Mesendoderm (in vitro differentiated cells): ENCODE data around the gene SESN1.
A peak's percentile ranks its signal among the peaks of the same experiment; 100 is the strongest.

Experiments used
- DNase-seq: peaks from one replicate; pipeline ENCODE4 v3.0.0; 2013
- H2AK5ac ChIP-seq: 2 replicates; pipeline ENCODE4 v1.6.1; 2013; ENCODE audit warnings: low read length, inconsistent platforms
- H2BK120ac ChIP-seq: 2 replicates; pipeline ENCODE4 v1.6.1; 2013; ENCODE audit warnings: low read depth, mild to moderate bottlenecking, low read length, moderate library complexity, mixed read lengths
- H2BK15ac ChIP-seq: replicated peaks from 2 replicates; pipeline ENCODE4 v1.6.1; 2013; ENCODE audit warnings: low read depth, mild to moderate bottlenecking, moderate library complexity
- H2BK5ac ChIP-seq: 2 replicates; pipeline ENCODE4 v1.6.1; 2013; ENCODE audit warnings: low read length, inconsistent platforms
- H3K18ac ChIP-seq: 2 replicates; pipeline ENCODE4 v1.6.1; 2013; ENCODE audit warnings: mild to moderate bottlenecking, low read length, mixed read lengths
- H3K23ac ChIP-seq: one replicate; pipeline ENCODE4 v1.6.1; 2013; ENCODE audit warnings: low read length
- H3K27ac ChIP-seq: 2 replicates; pipeline ENCODE4 v1.5.1; 2013; ENCODE audit warnings: low read depth, mild to moderate bottlenecking, inconsistent platforms, low read length, moderate library complexity
- H3K27me3 ChIP-seq: 2 replicates; pipeline ENCODE4 v1.6.1; 2013; ENCODE audit warnings: low read length, control low read depth, mild to moderate bottlenecking, inconsistent platforms; ENCODE audit not compliant: insufficient read depth, poor library complexity
- H3K36me3 ChIP-seq: 2 replicates; pipeline ENCODE4 v1.6.1; 2013; ENCODE audit warnings: low read length, inconsistent platforms; ENCODE audit not compliant: control insufficient read depth, insufficient read depth
- H3K4ac ChIP-seq: one replicate; pipeline ENCODE4 v1.6.1; 2013; ENCODE audit warnings: low read depth, mild to moderate bottlenecking, low read length, moderate library complexity
- H3K4me1 ChIP-seq: 2 replicates; pipeline ENCODE4 v1.6.1; 2013; ENCODE audit warnings: low read depth, low read length, inconsistent platforms; ENCODE audit not compliant: control insufficient read depth
- H3K4me2 ChIP-seq: 2 replicates; pipeline ENCODE4 v1.6.1; 2013; ENCODE audit warnings: low read length
- H3K4me3 ChIP-seq: 2 replicates; pipeline ENCODE4 v1.5.1; 2013; ENCODE audit warnings: mild to moderate bottlenecking, low read length
- H3K56ac ChIP-seq: one replicate; pipeline ENCODE4 v1.6.1; 2013; ENCODE audit warnings: low read length
- H3K79me1 ChIP-seq: 2 replicates; pipeline ENCODE4 v1.6.1; 2013; ENCODE audit warnings: low read length, inconsistent platforms
- H3K79me2 ChIP-seq: 2 replicates; pipeline ENCODE4 v1.6.1; 2013; ENCODE audit warnings: mild to moderate bottlenecking, low read length; ENCODE audit not compliant: control insufficient read depth, insufficient read depth
- H3K9ac ChIP-seq: 2 replicates; pipeline ENCODE4 v1.6.1; 2013; ENCODE audit warnings: low read length, inconsistent platforms
- H4K5ac ChIP-seq: one replicate; pipeline ENCODE4 v1.6.1; 2013; ENCODE audit warnings: low read length
- H4K8ac ChIP-seq: one replicate; pipeline ENCODE4 v1.6.1; 2013; ENCODE audit warnings: low read depth, mild to moderate bottlenecking, control low read depth, low read length, moderate library complexity
- whole genome bisulfite sequencing: extraction: QIAGEN DNeasy Blood & Tissue Kit; methylation state at CpG from one replicate; pipeline ENCODE4 v1.1.7; 2013; ENCODE audit warnings: low lambda C conversion rate, missing lambda C conversion rate; ENCODE audit not compliant: insufficient coverage; ENCODE audit errors: extremely low coverage; 5-methylcytosine and 5-hydroxymethylcytosine counted together

SESN1 gene

GRCh38 chr6:109024368-109024767 lies 70.3 kb downstream of the SESN1 start:
- H3K18ac ChIP-seq, result no peak overlapping the region
- H3K79me1 ChIP-seq, result no peaks in the 10 kb centered on the region
- H3K56ac ChIP-seq, result no peak overlapping the region
- no peak overlapping the region for H4K8ac ChIP-seq
- no peak overlapping the region for H3K4ac ChIP-seq
- no peaks in the 10 kb centered on the region for H3K4me1 ChIP-seq
- no peak overlapping the region for H2BK120ac ChIP-seq
- H3K9ac ChIP-seq, result no peak overlapping the region
- no peak overlapping the region for H3K23ac ChIP-seq
- no peak overlapping the region for H2BK15ac ChIP-seq
- no peak overlapping the region for H2BK5ac ChIP-seq
- no peak overlapping the region for H3K4me3 ChIP-seq
- no peaks in the 10 kb centered on the region for H3K36me3 ChIP-seq
- DNase-seq, result no peak
- H3K27me3 ChIP-seq, result no peaks in the 10 kb centered on the region
- H3K79me2 ChIP-seq, result no peaks in the 10 kb centered on the region
- H2AK5ac ChIP-seq, result no peak overlapping the region
- WGBS, result no CpG with 5 or more reads among the region's 2 CpGs
- H3K27ac ChIP-seq, result no peak overlapping the region
- H4K5ac ChIP-seq, result no peak overlapping the region
- H3K4me2 ChIP-seq, result no peak overlapping the region

GRCh38 chr6:109023356-109023925 lies 71.2 kb downstream of the SESN1 start:
- Histone ChIP-seq H3K18ac (no peak overlapping the region), H2AK5ac (no peak overlapping the region), H3K4me3 (no peak overlapping the region), H3K4me2 (no peak overlapping the region), H3K79me1 (no peaks in the 10 kb centered on the region), H3K23ac (no peak overlapping the region), H3K56ac (no peak overlapping the region), H3K4ac (no peak overlapping the region), H3K4me1 (no peaks in the 10 kb centered on the region), H4K8ac (no peak overlapping the region), H3K36me3 (no peaks in the 10 kb centered on the region), H2BK15ac (no peak overlapping the region), H3K27ac (no peak overlapping the region), H4K5ac (no peak overlapping the region), H3K9ac (no peak overlapping the region), H3K27me3 (no peaks in the 10 kb centered on the region), H3K79me2 (no peaks in the 10 kb centered on the region), H2BK5ac (no peak overlapping the region), H2BK120ac (no peak overlapping the region)
- DNase-seq, result no peak

DNA sequence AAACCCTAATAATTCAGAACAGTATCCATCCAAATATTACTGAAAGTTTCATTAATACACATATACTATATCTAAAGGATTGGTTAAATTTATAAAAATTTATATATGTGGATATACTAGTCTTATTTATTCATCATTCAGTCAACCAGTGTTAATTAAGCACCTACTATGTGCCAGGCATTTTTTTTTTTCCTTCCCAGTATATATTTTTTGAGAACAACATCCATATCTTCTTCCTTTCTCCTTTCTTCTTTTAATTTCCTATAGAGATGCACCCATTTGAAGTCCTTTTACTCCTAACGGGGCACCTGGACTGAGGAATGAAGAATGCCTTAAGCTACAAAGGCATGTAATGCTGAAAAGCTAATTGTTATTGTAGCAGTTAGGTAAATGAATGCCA lies 72.8 kb downstream of the SESN1 start:
- no peak overlapping the region for H3K56ac ChIP-seq
- H3K79me1 ChIP-seq, result no peaks in the 10 kb centered on the region
- no peak overlapping the region for H2BK15ac ChIP-seq
- no peak overlapping the region for H2BK120ac ChIP-seq
- no peaks in the 10 kb centered on the region for H3K27me3 ChIP-seq
- H4K8ac ChIP-seq, result no peak overlapping the region
- no peak overlapping the region for H2BK5ac ChIP-seq
- H3K79me2 ChIP-seq, result no peaks in the 10 kb centered on the region
- H3K27ac ChIP-seq, result no peak overlapping the region
- no peak overlapping the region for H3K9ac ChIP-seq
- no peak for DNase-seq
- H4K5ac ChIP-seq, result no peak overlapping the region
- no peak overlapping the region for H3K4me3 ChIP-seq
- no peaks in the 10 kb centered on the region for H3K36me3 ChIP-seq
- no peak overlapping the region for H3K18ac ChIP-seq
- no peak overlapping the region for H3K4me2 ChIP-seq
- H3K4me1 ChIP-seq, result no peaks in the 10 kb centered on the region
- H3K4ac ChIP-seq, result no peak overlapping the region
- WGBS, result no CpG with 5 or more reads among the region's 1 CpG
- H3K23ac ChIP-seq, result no peak overlapping the region
- no peak overlapping the region for H2AK5ac ChIP-seq

DNA sequence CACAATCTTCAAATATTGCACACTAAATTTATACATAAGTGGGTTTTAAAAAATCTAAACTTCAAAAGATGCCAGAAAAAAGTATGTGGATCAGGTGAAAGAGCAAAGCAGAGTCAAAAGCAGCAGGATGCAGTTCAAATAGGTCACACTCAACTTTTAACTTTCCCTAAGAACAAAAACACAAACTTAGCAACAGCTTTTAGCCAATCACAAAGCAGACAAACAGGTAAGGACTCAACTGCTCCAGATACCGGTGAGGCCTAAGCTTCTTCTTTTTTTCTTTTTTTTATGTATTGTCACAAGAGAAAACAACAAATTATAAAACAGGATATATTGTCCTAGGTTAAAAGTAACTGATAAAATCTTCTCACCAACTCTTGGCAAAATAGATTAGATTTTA lies 74.7 kb downstream of the SESN1 start:
- DNase-seq, result peak; percentile 18
- no CpG with 5 or more reads among the region's 1 CpG for WGBS

DNA sequence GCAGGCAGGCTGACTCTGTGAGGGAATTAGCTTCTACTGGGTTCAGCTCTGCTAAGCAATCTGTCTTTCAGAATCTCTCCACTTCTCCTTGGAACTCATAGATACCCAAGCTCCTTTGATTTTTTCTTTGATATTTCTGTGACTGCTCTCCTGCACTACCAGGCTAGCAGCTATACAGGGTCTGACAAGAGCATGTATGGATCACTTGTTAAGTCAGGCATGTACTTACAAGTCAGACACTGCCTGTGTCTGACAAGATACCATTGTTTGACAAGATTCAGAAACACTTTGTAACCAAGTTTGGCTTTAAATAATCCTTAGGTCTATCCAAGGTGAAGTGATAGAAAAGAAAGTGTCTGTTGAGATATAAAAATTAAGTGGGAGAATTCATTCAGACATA lies 79.5 kb downstream of the SESN1 start:
- H3K4me2 ChIP-seq, result no peak overlapping the region
- H3K79me1 ChIP-seq, result no peaks in the 10 kb centered on the region
- no peak overlapping the region for H2AK5ac ChIP-seq
- H3K4me1 ChIP-seq, result no peaks in the 10 kb centered on the region
- H3K18ac ChIP-seq, result no peak overlapping the region
- no peak overlapping the region for H3K27ac ChIP-seq
- no peaks in the 10 kb centered on the region for H3K27me3 ChIP-seq
- no peak overlapping the region for H3K56ac ChIP-seq
- H3K36me3 ChIP-seq, result no peaks in the 10 kb centered on the region
- no peak overlapping the region for H3K4me3 ChIP-seq
- H4K8ac ChIP-seq, result no peak overlapping the region
- H4K5ac ChIP-seq, result no peak overlapping the region
- no peak overlapping the region for H3K4ac ChIP-seq
- H3K23ac ChIP-seq, result no peak overlapping the region
- no peaks in the 10 kb centered on the region for H3K79me2 ChIP-seq
- no peak overlapping the region for H2BK5ac ChIP-seq
- no peak for DNase-seq
- H2BK120ac ChIP-seq, result no peak overlapping the region
- no peak overlapping the region for H2BK15ac ChIP-seq
- H3K9ac ChIP-seq, result no peak overlapping the region

More for the DNA sequence above, 74.7 kb downstream of the SESN1 start:
- Histone ChIP-seq H3K56ac (no peak overlapping the region), H3K18ac (no peak overlapping the region), H4K5ac (no peak overlapping the region), H3K4me2 (no peak overlapping the region), H2BK5ac (no peak overlapping the region), H3K36me3 (no peaks in the 10 kb centered on the region), H4K8ac (no peak overlapping the region), H3K4me1 (no peaks in the 10 kb centered on the region), H2BK15ac (no peak overlapping the region), H2AK5ac (no peak overlapping the region), H3K79me1 (no peaks in the 10 kb centered on the region), H3K27me3 (no peaks in the 10 kb centered on the region), H3K4ac (no peak overlapping the region), H3K23ac (no peak overlapping the region), H3K4me3 (no peak overlapping the region), H2BK120ac (no peak overlapping the region), H3K27ac (no peak overlapping the region), H3K9ac (no peak overlapping the region), H3K79me2 (no peaks in the 10 kb centered on the region)

DNA sequence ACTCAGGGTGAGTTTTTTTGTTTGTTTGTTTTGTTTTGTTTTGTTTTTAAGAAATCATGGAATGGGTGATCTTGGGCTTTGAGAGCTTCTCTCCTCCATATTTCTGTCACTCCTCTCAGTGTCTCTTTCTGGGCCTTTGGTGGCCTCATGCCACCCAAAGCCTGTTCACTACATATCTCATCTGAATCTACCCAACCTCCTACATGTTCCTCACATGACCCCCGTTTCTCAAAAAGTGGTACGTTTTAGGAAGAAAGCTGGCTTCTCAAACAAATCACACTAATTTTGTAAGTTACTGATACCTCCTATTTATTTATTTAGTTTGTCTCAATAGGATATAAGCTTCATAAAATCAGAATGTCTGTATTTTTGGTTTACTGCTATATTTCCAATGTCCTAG lies 80.0 kb downstream of the SESN1 start:
- H3K79me1 ChIP-seq, result no peaks in the 10 kb centered on the region
- no peak overlapping the region for H3K23ac ChIP-seq
- no peaks in the 10 kb centered on the region for H3K27me3 ChIP-seq
- H3K4me1 ChIP-seq, result no peaks in the 10 kb centered on the region
- H4K8ac ChIP-seq, result no peak overlapping the region
- no peak overlapping the region for H3K27ac ChIP-seq
- no peak overlapping the region for H3K18ac ChIP-seq
- no peak overlapping the region for H2BK120ac ChIP-seq
- H3K79me2 ChIP-seq, result no peaks in the 10 kb centered on the region
- no peak overlapping the region for H3K4ac ChIP-seq
- no peak overlapping the region for H2BK15ac ChIP-seq
- H4K5ac ChIP-seq, result no peak overlapping the region
- H3K4me3 ChIP-seq, result no peak overlapping the region
- H3K56ac ChIP-seq, result no peak overlapping the region
- no peak overlapping the region for H3K9ac ChIP-seq
- H2AK5ac ChIP-seq, result no peak overlapping the region
- WGBS, result no CpG with 5 or more reads among the region's 2 CpGs
- DNase-seq, result no peak
- no peak overlapping the region for H3K4me2 ChIP-seq
- H2BK5ac ChIP-seq, result no peak overlapping the region
- H3K36me3 ChIP-seq, result no peaks in the 10 kb centered on the region
